GM21390 (cell line): ENCODE measurements around the gene TNRC6B.
"Not testable (repeated sequence)": the region's sequence is repeated elsewhere in the genome, so short reads cannot be mapped to it uniquely, and the experiment has no call there.

ENCODE experiments used
- ATAC-seq: cut with Tn5 transposase; IDR thresholded peaks from one replicate; pipeline ENCODE4 v1.9.1; 2021; ENCODE audit not compliant: unreplicated experiment

TNRC6B gene

GRCh38 chr22:40276996-40277823, 99.5 kb downstream of the TNRC6B start:
- no peak for ATAC-seq

GRCh38 chr22:40279017-40279416, 101.3 kb downstream of the TNRC6B start:
- ATAC-seq: no peak

GRCh38 chr22:40281717-40282116, 104.0 kb downstream of the TNRC6B start:
- ATAC-seq: no peak

GRCh38 chr22:40285513-40285912, 107.8 kb downstream of the TNRC6B start:
- ATAC-seq: no peak

- ATAC-seq: no peak
Measured at GRCh38 chr22:40289991-40290459, 112.3 kb downstream of the TNRC6B start.

- ATAC-seq: no peak
Measured at GRCh38 chr22:40290516-40290915, 112.8 kb downstream of the TNRC6B start.

GRCh38 chr22:40294696-40295095, 117.0 kb downstream of the TNRC6B start:
- ATAC-seq: no peak

- ATAC-seq: no peak
Measured at GRCh38 chr22:40300316-40300715, 122.6 kb downstream of the TNRC6B start.

GRCh38 chr22:40300884-40301672, 123.4 kb downstream of the TNRC6B start:
- no peak for ATAC-seq

GRCh38 chr22:40302149-40302548, 124.4 kb downstream of the TNRC6B start:
- no peak for ATAC-seq

GRCh38 chr22:40305625-40306024, 127.9 kb downstream of the TNRC6B start:
- no peak for ATAC-seq

GRCh38 chr22:40308999-40309573, 131.4 kb downstream of the TNRC6B start:
- ATAC-seq: no peak

GRCh38 chr22:40309631-40310030, 131.9 kb downstream of the TNRC6B start:
- no peak for ATAC-seq

GRCh38 chr22:40310081-40310767, 132.5 kb downstream of the TNRC6B start:
- no peak for ATAC-seq

GRCh38 chr22:40310768-40311120, 133.0 kb downstream of the TNRC6B start:
- ATAC-seq: no peak

- ATAC-seq: not testable (repeated sequence)
Measured at GRCh38 chr22:40311646-40312045, 133.9 kb downstream of the TNRC6B start.

GRCh38 chr22:40312050-40312449, 134.3 kb downstream of the TNRC6B start:
- ATAC-seq: no peak

GRCh38 chr22:40313007-40313406, 135.3 kb downstream of the TNRC6B start:
- ATAC-seq: no peak

- ATAC-seq: no peak
Measured at GRCh38 chr22:40314041-40314440, 136.3 kb downstream of the TNRC6B start.

- no peak for ATAC-seq
Measured at GRCh38 chr22:40320687-40321086, 143.0 kb downstream of the TNRC6B start.

GRCh38 chr22:40322021-40322420, 144.3 kb downstream of the TNRC6B start:
- no peak for ATAC-seq
